ENCODE data around the gene SNX8. TPM values are rescaled to one million over a fixed set of nuclear protein-coding genes. Genes with fewer than 3 reads are reported as not detected.

The SNX8 gene
- total RNA-seq, 1 experiment from 2014 or later = 40.6 TPM

GRCh38 chr7:2217716-2218443, 96.4 kb downstream of the SNX8 start:
- Histone ChIP-seq H4K8ac (replicated peaks; ENCODE audit: insufficient read length, low read depth, low read length) (no peak overlapping the region), H3K4me1 (ENCODE audit: insufficient read depth, low read length) (no peaks in the 10 kb centered on the region), H4K5ac (ENCODE audit: insufficient read length, low read depth, low read length) (no peak overlapping the region), H3K9me3 (ENCODE audit: control insufficient read depth, low read depth, low read length) (no peaks in the 10 kb centered on the region), H2BK5ac (ENCODE audit: insufficient read length, low read length) (no peak overlapping the region), H2BK12ac (ENCODE audit: insufficient read length, low read depth, low read length) (no peak overlapping the region), H4K20me1 (ENCODE audit: control insufficient read depth, insufficient read depth, insufficient read length) (no peaks in the 10 kb centered on the region), H3K23me2 (ENCODE audit: insufficient read length, low read depth, low read length, poor library complexity, severe bottlenecking) (no peaks in the 10 kb centered on the region), H3K4me2 (ENCODE audit: insufficient read depth, insufficient read length, low read length) (no peak overlapping the region), H2AK5ac (ENCODE audit: insufficient read length, low read length) (no peak overlapping the region), H3K4ac (ENCODE audit: low read depth, low read length) (no peak overlapping the region), H3K23ac (ENCODE audit: insufficient read length, low read depth, low read length) (no peak overlapping the region), H4K91ac (ENCODE audit: insufficient read length, low read depth, low read length) (no peak overlapping the region), H2BK120ac (ENCODE audit: low read depth, low read length, poor library complexity, severe bottlenecking) (no peak overlapping the region), H3K27ac (ENCODE audit: insufficient read length, low read depth, low read length) (no peak overlapping the region), H3K9ac (ENCODE audit: extremely low read depth, insufficient read length, low read length) (no peak overlapping the region), H2BK20ac (ENCODE audit: low read depth, low read length, poor library complexity, severe bottlenecking) (no peak overlapping the region), H3K79me2 (ENCODE audit: insufficient read depth, low read length) (no peaks in the 10 kb centered on the region), H3T11ph (ENCODE audit: low read length) (no peak overlapping the region), H3K79me1 (ENCODE audit: insufficient read depth, low read depth, low read length, poor library complexity, severe bottlenecking) (no peaks in the 10 kb centered on the region), H3K14ac (ENCODE audit: insufficient read depth, low read length) (no peak overlapping the region), H3K27me3 (ENCODE audit: insufficient read depth, low read length) (no peaks in the 10 kb centered on the region), H2AFZ (ENCODE audit: low read length) (no peak overlapping the region), H2BK15ac (ENCODE audit: low read depth, low read length) (no peak overlapping the region), H3K18ac (ENCODE audit: insufficient read length, low read depth, low read length) (no peak overlapping the region), H3K56ac (ENCODE audit: insufficient read length, low read depth, low read length) (no peak overlapping the region)
- Mint-ChIP-seq H3K27ac (no peak overlapping the region), H3K36me3 (ENCODE audit: insufficient read depth in 1 of 3, low read depth in 3 of 3) (peaks cover 56 to 91% (median 82%) of the 10 kb centered on the region in 3 experiments), H3K4me3 (no peak overlapping the region), H3K27me3 (ENCODE audit: low read depth) (peaks cover 2% of the 10 kb centered on the region), H3K4me1 (no peaks in the 10 kb centered on the region), H3K9me3 (peaks cover 0 to 2% of the 10 kb centered on the region in 2 experiments; a peak in 1 of 5 replicates)
- WGBS (ENCODE audit: extremely low coverage, insufficient read length, low lambda C conversion rate) = no CpG with 5 or more reads among the region's 19 CpGs
- TF ChIP-seq, protein P1, sequence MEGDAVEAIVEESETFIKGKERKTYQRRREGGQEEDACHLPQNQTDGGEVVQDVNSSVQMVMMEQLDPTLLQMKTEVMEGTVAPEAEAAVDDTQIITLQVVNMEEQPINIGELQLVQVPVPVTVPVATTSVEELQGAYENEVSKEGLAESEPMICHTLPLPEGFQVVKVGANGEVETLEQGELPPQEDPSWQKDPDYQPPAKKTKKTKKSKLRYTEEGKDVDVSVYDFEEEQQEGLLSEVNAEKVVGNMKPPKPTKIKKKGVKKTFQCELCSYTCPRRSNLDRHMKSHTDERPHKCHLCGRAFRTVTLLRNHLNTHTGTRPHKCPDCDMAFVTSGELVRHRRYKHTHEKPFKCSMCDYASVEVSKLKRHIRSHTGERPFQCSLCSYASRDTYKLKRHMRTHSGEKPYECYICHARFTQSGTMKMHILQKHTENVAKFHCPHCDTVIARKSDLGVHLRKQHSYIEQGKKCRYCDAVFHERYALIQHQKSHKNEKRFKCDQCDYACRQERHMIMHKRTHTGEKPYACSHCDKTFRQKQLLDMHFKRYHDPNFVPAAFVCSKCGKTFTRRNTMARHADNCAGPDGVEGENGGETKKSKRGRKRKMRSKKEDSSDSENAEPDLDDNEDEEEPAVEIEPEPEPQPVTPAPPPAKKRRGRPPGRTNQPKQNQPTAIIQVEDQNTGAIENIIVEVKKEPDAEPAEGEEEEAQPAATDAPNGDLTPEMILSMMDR (conservative IDR thresholded peaks at IDR 0.05) = no peak
- no peak for DNase-seq

Measured in H9 (cell line).